H9 (cell line): ENCODE measurements around the gene NUP98. TPM values are rescaled to one million over a fixed set of nuclear protein-coding genes. Genes with fewer than 3 reads are reported as not detected.

Experiments used
- DNase-seq: peaks from one replicate; pipeline ENCODE4 v3.0.0-alpha.2; 2017
- H2AFZ ChIP-seq: one replicate; pipeline ENCODE4 v1.6.1; 2013; ENCODE audit warnings: mild to moderate bottlenecking, low read length, control low read depth, moderate library complexity
- H2AK5ac ChIP-seq: 2 replicates; pipeline ENCODE4 v1.6.1; 2013; ENCODE audit warnings: low read length, control low read depth, mixed read lengths; ENCODE audit not compliant: insufficient read length
- H2BK120ac ChIP-seq: one replicate; pipeline ENCODE4 v1.6.1; 2013; ENCODE audit warnings: low read depth, mild to moderate bottlenecking, low read length, control low read depth, inconsistent platforms; ENCODE audit not compliant: poor library complexity, severe bottlenecking
- H2BK12ac ChIP-seq: 2 replicates; pipeline ENCODE4 v1.6.1; 2013; ENCODE audit warnings: low read length, control low read depth, mixed read lengths, low read depth; ENCODE audit not compliant: insufficient read length
- H2BK15ac ChIP-seq: 2 replicates; pipeline ENCODE4 v1.6.1; 2013; ENCODE audit warnings: low read depth, low read length, control low read depth
- H2BK20ac ChIP-seq: one replicate; pipeline ENCODE4 v1.6.1; 2013; ENCODE audit warnings: low read depth, mild to moderate bottlenecking, low read length, control low read depth, inconsistent platforms; ENCODE audit not compliant: poor library complexity, severe bottlenecking
- H2BK5ac ChIP-seq: 2 replicates; pipeline ENCODE4 v1.6.1; 2013; ENCODE audit warnings: low read length, control low read depth, mixed read lengths; ENCODE audit not compliant: insufficient read length
- H3K14ac ChIP-seq: 2 replicates; pipeline ENCODE4 v1.6.1; 2013; ENCODE audit warnings: low read length, control low read depth; ENCODE audit not compliant: insufficient read depth
- H3K18ac ChIP-seq: 2 replicates; pipeline ENCODE4 v1.6.1; 2013; ENCODE audit warnings: low read depth, mild to moderate bottlenecking, mixed read lengths, low read length, control low read depth; ENCODE audit not compliant: insufficient read length
- H3K23ac ChIP-seq: 2 replicates; pipeline ENCODE4 v1.6.1; 2013; ENCODE audit warnings: low read length, control low read depth, mixed read lengths, low read depth; ENCODE audit not compliant: insufficient read length
- H3K23me2 ChIP-seq: 2 replicates; pipeline ENCODE4 v1.6.1; 2013; ENCODE audit warnings: low read depth, mild to moderate bottlenecking, mixed read lengths, low read length, control low read depth; ENCODE audit not compliant: insufficient read length, poor library complexity, severe bottlenecking
- H3K27ac ChIP-seq: 2 replicates; pipeline ENCODE4 v1.5.1; 2013; ENCODE audit warnings: low read length, control low read depth, mixed read lengths, low read depth; ENCODE audit not compliant: insufficient read length
- H3K27me3 ChIP-seq: 2 replicates; pipeline ENCODE4 v1.6.1; 2013; ENCODE audit warnings: low read length, control low read depth, inconsistent platforms; ENCODE audit not compliant: insufficient read depth
- H3K4ac ChIP-seq: 2 replicates; pipeline ENCODE4 v1.6.1; 2013; ENCODE audit warnings: low read depth, mild to moderate bottlenecking, control low read depth, inconsistent platforms, low read length, moderate library complexity
- H3K4me1 ChIP-seq: 2 replicates; pipeline ENCODE4 v1.6.1; 2013; ENCODE audit warnings: low read length, control low read depth, inconsistent platforms; ENCODE audit not compliant: insufficient read depth
- H3K4me2 ChIP-seq: 2 replicates; pipeline ENCODE4 v1.6.1; 2013; ENCODE audit warnings: low read length, control low read depth, mixed read lengths; ENCODE audit not compliant: insufficient read length, insufficient read depth
- H3K56ac ChIP-seq: 2 replicates; pipeline ENCODE4 v1.6.1; 2013; ENCODE audit warnings: low read depth, mild to moderate bottlenecking, mixed read lengths, low read length, control low read depth; ENCODE audit not compliant: insufficient read length
- H3K79me1 ChIP-seq: 2 replicates; pipeline ENCODE4 v1.6.1; 2013; ENCODE audit warnings: low read depth, mild to moderate bottlenecking, moderate library complexity, low read length, control low read depth, inconsistent platforms; ENCODE audit not compliant: insufficient read depth, poor library complexity, severe bottlenecking
- H3K79me2 ChIP-seq: 2 replicates; pipeline ENCODE4 v1.6.1; 2013; ENCODE audit warnings: low read length, control low read depth, inconsistent platforms; ENCODE audit not compliant: insufficient read depth
- H3K9ac ChIP-seq: 2 replicates; pipeline ENCODE4 v1.6.1; 2013; ENCODE audit warnings: low read length, control low read depth, mixed read lengths; ENCODE audit not compliant: insufficient read length; ENCODE audit errors: extremely low read depth
- H3K9me3 ChIP-seq: one replicate; pipeline ENCODE4 v1.6.1; 2013; ENCODE audit warnings: low read depth, low read length, inconsistent platforms; ENCODE audit not compliant: control insufficient read depth
- H3T11ph ChIP-seq: one replicate; pipeline ENCODE4 v1.6.1; 2013; ENCODE audit warnings: mild to moderate bottlenecking, low read length, control low read depth, inconsistent platforms
- H4K20me1 ChIP-seq: one replicate; pipeline ENCODE4 v1.6.1; 2013; ENCODE audit not compliant: control insufficient read depth, insufficient read length, insufficient read depth
- H4K5ac ChIP-seq: 2 replicates; pipeline ENCODE4 v1.6.1; 2013; ENCODE audit warnings: low read depth, mild to moderate bottlenecking, mixed read lengths, low read length, control low read depth; ENCODE audit not compliant: insufficient read length
- H4K8ac ChIP-seq: replicated peaks from 2 replicates; pipeline ENCODE4 v1.6.1; 2013; ENCODE audit warnings: low read length, control low read depth, mixed read lengths, low read depth; ENCODE audit not compliant: insufficient read length
- H4K91ac ChIP-seq: 2 replicates; pipeline ENCODE4 v1.6.1; 2013; ENCODE audit warnings: low read depth, mild to moderate bottlenecking, moderate library complexity, mixed read lengths, low read length, control low read depth; ENCODE audit not compliant: insufficient read length
- H3K27ac Mint-ChIP-seq, 3 experiments: 2 replicates in 2 of 3; 3 replicates in 1 of 3; pipeline ENCODE4 v1.8.0; 2020 to 2021; ENCODE audit warnings: mixed read lengths in 3 of 3, mild to moderate bottlenecking in 1 of 3, moderate library complexity in 1 of 3
- H3K27me3 Mint-ChIP-seq: 2 replicates; pipeline ENCODE4 v1.8.0; 2021; ENCODE audit warnings: low read depth, mild to moderate bottlenecking, moderate library complexity, mixed read lengths
- H3K36me3 Mint-ChIP-seq, 3 experiments: 2 replicates in 2 of 3; 3 replicates in 1 of 3; pipeline ENCODE4 v1.8.0; 2020 to 2021; ENCODE audit warnings: low read depth in 3 of 3, mixed read lengths in 3 of 3; ENCODE audit not compliant: insufficient read depth in 1 of 3
- H3K4me1 Mint-ChIP-seq, 2 experiments: 2 replicates each; pipeline ENCODE4 v1.8.0; 2020; ENCODE audit warnings: mixed read lengths in 2 of 2
- H3K4me3 Mint-ChIP-seq, 2 experiments: 2 replicates in 1 of 2; 3 replicates in 1 of 2; pipeline ENCODE4 v1.8.0; 2020 to 2021; ENCODE audit warnings: mild to moderate bottlenecking in 2 of 2, mixed read lengths in 2 of 2, moderate library complexity in 1 of 2
- H3K9me3 Mint-ChIP-seq, 2 experiments: 2 replicates in 1 of 2; 3 replicates in 1 of 2; pipeline ENCODE4 v1.8.0; 2020; ENCODE audit warnings: mild to moderate bottlenecking in 2 of 2, mixed read lengths in 2 of 2, moderate library complexity in 1 of 2
- CTCF ChIP-seq: fragments of 200-600 bp; sonication (generic); conservative IDR thresholded peaks from 3 replicates; pipeline ENCODE4 v1.8.0; 2021; ENCODE audit warnings: antibody characterized with exemption, mild to moderate bottlenecking
- WGBS: extraction: QIAGEN DNeasy Blood & Tissue Kit; methylation state at CpG from one replicate; pipeline ENCODE4 v1.1.7; 2013; ENCODE audit warnings: missing lambda C conversion rate, low lambda C conversion rate, mixed read lengths; ENCODE audit not compliant: insufficient read length; ENCODE audit errors: extremely low coverage; 5-methylcytosine and 5-hydroxymethylcytosine counted together
- total RNA-seq: library from RNA; stranded (reverse); gene quantifications from 2 replicates; pipeline ENCODE4 v1.2.1, GENCODE V29; 2021

The NUP98 gene
- total RNA-seq, 1 experiment from 2014 or later: 105 TPM

GRCh38 chr11:3684129-3684818, 113.1 kb downstream of the NUP98 start:
- H3K23ac ChIP-seq: no peak overlapping the region
- no peaks in the 10 kb centered on the region for H3K9me3 ChIP-seq
- no peak overlapping the region for H4K91ac ChIP-seq
- no peak overlapping the region for H3K18ac ChIP-seq
- no peak overlapping the region for H2BK12ac ChIP-seq
- no peak overlapping the region for H4K5ac ChIP-seq
- no peak overlapping the region for H4K8ac ChIP-seq
- no peaks in the 10 kb centered on the region for H3K27me3 ChIP-seq
- no peak overlapping the region for H3K9ac ChIP-seq
- H3K56ac ChIP-seq: no peak overlapping the region
- no peaks in the 10 kb centered on the region for H4K20me1 ChIP-seq
- H3K79me2 ChIP-seq: no peaks in the 10 kb centered on the region
- no CpG with 5 or more reads among the region's 12 CpGs for WGBS
- H2AK5ac ChIP-seq: no peak overlapping the region
- Mint-ChIP-seq H3K4me1 (no peaks in the 10 kb centered on the region), H3K36me3 (peaks cover 48 to 89% (median 82%) of the 10 kb centered on the region in 3 experiments), H3K9me3 (no peaks in the 10 kb centered on the region), H3K27ac (0 out of 7 replicates have a peak overlapping the region, but pooled peaks of 1 of the 3 experiments have one; percentile 41), H3K4me3 (no peak overlapping the region), H3K27me3 (no peaks in the 10 kb centered on the region)
- H2BK120ac ChIP-seq: no peak overlapping the region
- no peak overlapping the region for H3K27ac ChIP-seq
- no peaks in the 10 kb centered on the region for H3K4me1 ChIP-seq
- no peaks in the 10 kb centered on the region for H3K79me1 ChIP-seq
- H2BK15ac ChIP-seq: no peak overlapping the region
- H3T11ph ChIP-seq: no peak overlapping the region
- no peak overlapping the region for H2BK5ac ChIP-seq
- DNase-seq: no peak
- H2BK20ac ChIP-seq: no peak overlapping the region
- no peak overlapping the region for H3K14ac ChIP-seq
- H3K4ac ChIP-seq: no peak overlapping the region
- no peaks in the 10 kb centered on the region for H3K23me2 ChIP-seq
- TF ChIP-seq CTCF: no peak
- no peak overlapping the region for H3K4me2 ChIP-seq
- H2AFZ ChIP-seq: no peak overlapping the region
